Measurements from ENCODE around the gene LEMD2.

DNA sequence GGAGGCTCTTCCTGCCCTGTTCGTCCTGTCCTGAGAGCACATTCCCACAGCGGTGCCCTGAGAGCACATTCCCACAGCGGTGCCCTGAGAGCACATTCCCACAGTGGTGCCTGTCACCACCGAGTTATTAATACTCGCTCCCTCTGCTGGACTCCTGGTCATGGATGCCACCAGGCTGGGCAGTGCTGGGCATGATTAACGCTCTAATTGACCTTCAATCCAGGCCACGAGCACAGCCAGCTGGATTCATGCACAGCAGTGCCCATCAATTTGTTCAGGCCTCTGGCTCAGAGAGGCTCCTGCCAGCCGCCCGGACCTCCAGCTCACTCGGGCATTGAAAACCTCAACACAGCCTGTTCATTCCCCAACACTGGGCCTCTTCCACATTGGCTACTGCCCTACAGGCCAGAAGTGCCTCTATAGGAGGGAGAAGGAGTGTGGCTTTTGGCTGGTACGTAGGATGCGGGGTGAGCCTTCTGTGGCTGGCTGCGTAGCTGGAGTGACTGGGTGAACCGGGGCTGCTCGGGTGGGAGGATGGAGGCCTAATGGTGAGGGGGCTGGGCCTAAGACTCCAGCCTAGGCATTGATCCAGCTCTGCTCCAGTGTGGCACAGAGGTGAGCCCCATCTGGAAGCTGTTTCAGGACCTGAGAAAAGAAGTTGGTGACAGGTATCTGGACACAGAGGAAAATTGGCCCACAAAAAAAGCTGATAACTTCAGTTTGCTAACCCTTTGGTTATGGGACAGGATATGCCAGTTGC lies 51.5 kb downstream of the LEMD2 start:
- TF ChIP-seq EZH2 (IDR thresholded peaks at IDR 0.05; ENCODE audit: insufficient read depth, poor library complexity, severe bottlenecking) (no peak), EZH2phosphoT487 (IDR thresholded peaks at IDR 0.05; ENCODE audit: insufficient read depth, low read depth) (no peak)
